IMR-90 (cell line): Measurements from ENCODE around the gene NUP93. TPM values are rescaled to one million over a fixed set of nuclear protein-coding genes. Genes with fewer than 3 reads are reported as not detected.

ENCODE experiments used
- ATAC-seq: fragments of 200-7000 bp; cut with Tn5 transposase; 2 replicates; pipeline ENCODE4 v1.9.1; 2020; ENCODE audit warnings: low read depth, mild to moderate bottlenecking, moderate library complexity
- BruUV-seq: library from RNA; stranded (reverse); fragments of 400-500 nt; replicated peaks from 2 replicates; lab custom pipeline; 2021; lab: Mats Ljungman, UMichigan
- CTCF ChIA-PET: fragments of 300-600 bp; formaldehyde crosslinking; extraction: SDS; loops from one replicate; lab custom pipeline; 2021; ENCODE audit warnings: antibody characterized with exemption; lab: Yijun Ruan, JAX
- POLR2A ChIA-PET: fragments of 300-600 bp; sonication (Branson Sonifier 250); formaldehyde crosslinking; loops from one replicate; lab custom pipeline; 2022; ENCODE audit warnings: antibody characterized with exemption; ENCODE audit not compliant: unreplicated experiment; lab: Charles Lee
- DNase-seq: peaks from one replicate; pipeline ENCODE4 v3.0.0; 2013
- H2AFZ ChIP-seq: replicated peaks from 2 replicates; pipeline ENCODE3; 2013; ENCODE audit warnings: low read length, mild to moderate bottlenecking; ENCODE audit not compliant: poor library complexity
- H2AK5ac ChIP-seq: 2 replicates; pipeline ENCODE4 v1.6.1; 2013; ENCODE audit warnings: low read depth, low read length, inconsistent platforms
- H2AK9ac ChIP-seq: replicated peaks from 2 replicates; pipeline ENCODE3; 2013; ENCODE audit warnings: mild to moderate bottlenecking, low read depth, low read length, moderate library complexity; ENCODE audit not compliant: poor library complexity
- H2BK120ac ChIP-seq: 2 replicates; pipeline ENCODE4 v1.6.1; 2013; ENCODE audit warnings: low read depth, low read length, inconsistent platforms
- H2BK15ac ChIP-seq: 3 replicates; pipeline ENCODE4 v1.6.1; 2013; ENCODE audit warnings: low read depth, low read length, inconsistent platforms
- H2BK20ac ChIP-seq: 2 replicates; pipeline ENCODE4 v1.6.1; 2013; ENCODE audit warnings: low read depth, mild to moderate bottlenecking, inconsistent platforms, low read length, moderate library complexity
- H2BK5ac ChIP-seq: 2 replicates; pipeline ENCODE4 v1.6.1; 2013; ENCODE audit warnings: mild to moderate bottlenecking, low read depth, low read length, inconsistent platforms; ENCODE audit not compliant: poor library complexity, severe bottlenecking
- H3K14ac ChIP-seq: replicated peaks from 2 replicates; pipeline ENCODE4 v1.6.1; 2013; ENCODE audit warnings: low read depth, low read length, inconsistent platforms
- H3K18ac ChIP-seq: 2 replicates; pipeline ENCODE4 v1.6.1; 2013; ENCODE audit warnings: low read depth, low read length, control low read depth
- H3K23ac ChIP-seq: 2 replicates; pipeline ENCODE4 v1.6.1; 2013; ENCODE audit warnings: low read depth, low read length, inconsistent platforms
- H3K27ac ChIP-seq: 2 replicates; pipeline ENCODE4 v1.5.1; 2013; ENCODE audit warnings: mild to moderate bottlenecking, control low read depth, low read length; ENCODE audit not compliant: insufficient read depth
- H3K27me3 ChIP-seq: 2 replicates; pipeline ENCODE4 v1.6.1; 2013; ENCODE audit warnings: low read length; ENCODE audit not compliant: control insufficient read depth, insufficient read depth
- H3K36me3 ChIP-seq: 2 replicates; pipeline ENCODE4 v1.6.1; 2013; ENCODE audit warnings: low read length, mixed read lengths; ENCODE audit not compliant: control insufficient read depth, insufficient read depth
- H3K4ac ChIP-seq: 2 replicates; pipeline ENCODE4 v1.6.1; 2013; ENCODE audit warnings: low read depth, low read length, inconsistent platforms
- H3K4me1 ChIP-seq: 2 replicates; pipeline ENCODE4 v1.6.1; 2013; ENCODE audit warnings: low read length, mixed read lengths; ENCODE audit not compliant: control insufficient read depth, insufficient read depth
- H3K4me2 ChIP-seq: 2 replicates; pipeline ENCODE4 v1.6.1; 2013; ENCODE audit warnings: low read depth, mild to moderate bottlenecking, control low read depth, low read length, moderate library complexity
- H3K4me3 ChIP-seq: 2 replicates; pipeline ENCODE4 v1.5.1; 2013; ENCODE audit warnings: low read depth, mild to moderate bottlenecking, control low read depth, low read length, moderate library complexity; ENCODE audit not compliant: insufficient read depth
- H3K56ac ChIP-seq: 2 replicates; pipeline ENCODE4 v1.6.1; 2013; ENCODE audit warnings: low read length, inconsistent platforms; ENCODE audit not compliant: insufficient read depth; ENCODE audit errors: extremely low read depth
- H3K79me1 ChIP-seq, 2 experiments: 2 replicates each; pipeline ENCODE4 v1.6.1; 2013; ENCODE audit warnings: low read length in 2 of 2, inconsistent platforms in 1 of 2, low read depth in 1 of 2
- H3K9ac ChIP-seq: 2 replicates; pipeline ENCODE4 v1.6.1; 2013; ENCODE audit warnings: low read depth, low read length, control low read depth
- H3K9me1 ChIP-seq: 2 replicates; pipeline ENCODE4 v1.6.1; 2013; ENCODE audit warnings: low read length, inconsistent platforms; ENCODE audit not compliant: insufficient read depth
- H3K9me3 ChIP-seq: 2 replicates; pipeline ENCODE4 v1.6.1; 2013; ENCODE audit warnings: low read length; ENCODE audit not compliant: control insufficient read depth, insufficient read depth
- H4K20me1 ChIP-seq: 2 replicates; pipeline ENCODE4 v1.6.1; 2013; ENCODE audit warnings: low read length, inconsistent platforms; ENCODE audit not compliant: insufficient read depth
- H4K5ac ChIP-seq: 2 replicates; pipeline ENCODE4 v1.6.1; 2013; ENCODE audit warnings: mild to moderate bottlenecking, low read depth, low read length, control low read depth
- H4K8ac ChIP-seq, 2 experiments: 2 replicates each; pipeline ENCODE4 v1.6.1; 2013; ENCODE audit warnings: low read depth in 2 of 2, low read length in 2 of 2, control low read depth in 1 of 2, inconsistent platforms in 1 of 2
- H4K91ac ChIP-seq: 2 replicates; pipeline ENCODE4 v1.6.1; 2013; ENCODE audit warnings: low read depth, low read length, inconsistent platforms; ENCODE audit not compliant: insufficient read depth
- BHLHE40 ChIP-seq: fragments of 150-350 bp; IDR thresholded peaks from 2 replicates; pipeline ENCODE4 v1.6.1; 2016; ENCODE audit warnings: mild to moderate bottlenecking, low read depth, low read length
- CEBPB ChIP-seq: IDR thresholded peaks from 2 replicates; pipeline ENCODE4 v1.6.1; 2012; ENCODE audit warnings: low read depth, low read length, improper control_type of control experiment
- CHD1 ChIP-seq: IDR thresholded peaks from 2 replicates; pipeline ENCODE4 v1.6.1; 2012; ENCODE audit warnings: low read depth, low read length, improper control_type of control experiment
- FOS ChIP-seq: fragments of 150-350 bp; IDR thresholded peaks from 2 replicates; pipeline ENCODE4 v1.6.1; 2016; ENCODE audit warnings: low read depth, low read length
- MAFK ChIP-seq: IDR thresholded peaks from 2 replicates; pipeline ENCODE4 v1.6.1; 2012; ENCODE audit warnings: low read depth, low read length, improper control_type of control experiment
- MAZ ChIP-seq: IDR thresholded peaks from 2 replicates; pipeline ENCODE4 v1.6.1; 2012; ENCODE audit warnings: low read depth, mild to moderate bottlenecking, low read length, improper control_type of control experiment, moderate library complexity, borderline replicate concordance
- MXI1 ChIP-seq: IDR thresholded peaks from 2 replicates; pipeline ENCODE4 v1.6.1; 2012; ENCODE audit warnings: low read depth, mild to moderate bottlenecking, low read length, moderate library complexity, borderline replicate concordance
- NFE2L2 ChIP-seq: fragments of 150-350 bp; IDR thresholded peaks from 2 replicates; pipeline ENCODE4 v1.6.1; 2016; ENCODE audit warnings: low read depth, mild to moderate bottlenecking, low read length
- POLR2A ChIP-seq: IDR thresholded peaks from 2 replicates; pipeline ENCODE4 v1.6.1; 2012; ENCODE audit warnings: mild to moderate bottlenecking, low read depth, low read length
- RAD21 ChIP-seq: IDR thresholded peaks from 2 replicates; pipeline ENCODE4 v1.6.1; 2012; ENCODE audit warnings: low read length, improper control_type of control experiment
- RCOR1 ChIP-seq: IDR thresholded peaks from 2 replicates; pipeline ENCODE4 v1.6.1; 2012; ENCODE audit warnings: mild to moderate bottlenecking, low read length, improper control_type of control experiment; ENCODE audit not compliant: insufficient replicate concordance
- RFX5 ChIP-seq: IDR thresholded peaks from 2 replicates; pipeline ENCODE4 v1.8.0; 2012; ENCODE audit warnings: low read depth, mild to moderate bottlenecking, low read length, moderate library complexity
- SMC3 ChIP-seq: fragments of 150-350 bp; IDR thresholded peaks from 2 replicates; pipeline ENCODE4 v1.6.1; 2016; ENCODE audit warnings: low read depth, mild to moderate bottlenecking, antibody characterized with exemption, low read length, moderate library complexity
- dilution Hi-C: fragments of 300-500 bp; cut with HindIII; formaldehyde crosslinking; loops from one replicate; pipeline ENCODE4 v1.14.3; 2018; ENCODE audit warnings: low sequenced_read_pairs; ENCODE audit not compliant: unreplicated experiment
- in situ Hi-C: fragments of 300-500 bp; cut with MboI; formaldehyde crosslinking; loops from 3 replicates; pipeline ENCODE4 v1.14.3; 2019; ENCODE audit warnings: low sequenced_read_pairs, inconsistent platforms, mixed read lengths
- intact Hi-C: fragments of 100-400 bp; cut with micrococcal nuclease; formaldehyde crosslinking; loops from 2 replicates; pipeline ENCODE4 v1.10.0; 2022
- polyA plus RNA-seq, 3 experiments: library from polyadenylated mRNA; depleted of rRNA; stranded (reverse); fragments of >200 nt; gene quantifications; 2 replicates each; pipeline ENCODE4 v1.2.3, GENCODE V29; 2012; ENCODE audit warnings: low replicate concordance in 1 of 3
- total RNA-seq: library from RNA; depleted of rRNA; stranded (reverse); fragments of >200 nt; gene quantifications from 2 replicates; pipeline ENCODE4 v1.2.3, GENCODE V29; 2012
- TF ChIP-seq, protein P1 (sequence below): conservative IDR thresholded peaks from 2 replicates; pipeline ENCODE4 v1.5.1; 2012; ENCODE audit warnings: mild to moderate bottlenecking, low read depth, low read length, improper control_type of control experiment
- TF ChIP-seq, protein P2 (sequence below): fragments of 150-350 bp; IDR thresholded peaks from 2 replicates; pipeline ENCODE4 v1.6.1; 2016; ENCODE audit warnings: low read depth, mild to moderate bottlenecking, low read length, moderate library complexity, borderline replicate concordance
- TF ChIP-seq, protein P3 (sequence below): fragments of 150-350 bp; IDR thresholded peaks from 2 replicates; pipeline ENCODE4 v1.6.1; 2017; ENCODE audit warnings: mild to moderate bottlenecking, antibody characterized with exemption, low read length, low read depth

NUP93 gene
- total and polyA plus RNA-seq, 2 of the 4 experiments (the other 2 are of a cell fraction) = 54.6 to 72.6 TPM

- Histone ChIP-seq H2BK20ac (no peak overlapping the region), H3K27me3 (no peaks in the 10 kb centered on the region), H2AK9ac (no peak overlapping the region), H4K20me1 (no peaks in the 10 kb centered on the region; the same call in 1 of the 2 replicates), H2AK5ac (no peak overlapping the region), H3K18ac (no peak overlapping the region), H3K4ac (no peak overlapping the region), H2BK15ac (no peak overlapping the region), H3K36me3 (peaks cover 11% of the 10 kb centered on the region), H3K79me1 (peaks cover 14 to 40% of the 10 kb centered on the region in 2 experiments; a peak in 3 of 4 replicates), H3K9me3 (no peaks in the 10 kb centered on the region), H4K8ac (no peak overlapping the region), H3K4me2 (no peak overlapping the region), H3K9ac (no peak overlapping the region), H2AFZ (no peak overlapping the region), H2BK120ac (no peak overlapping the region), H3K27ac (no peak overlapping the region), H3K9me1 (peaks cover 9% of the 10 kb centered on the region), H3K4me1 (peaks cover 21% of the 10 kb centered on the region), H3K14ac (no peak overlapping the region), H4K5ac (no peak overlapping the region), H4K91ac (no peak overlapping the region), H3K56ac (no peak overlapping the region), H3K4me3 (no peak overlapping the region), H3K23ac (no peak overlapping the region), H2BK5ac (no peak overlapping the region)
- DNase-seq (no peak), ATAC-seq (no peak)
- ChIA-PET POLR2A (no interaction called here), CTCF (no interaction called here)
- BruUV-seq = no TSS peak
- intact Hi-C loops = no loop called here
- in situ Hi-C loops = no loop called here
- TF ChIP-seq CEBPB (no peak), BHLHE40 (no peak), MXI1 (no peak), RCOR1 (no peak), RAD21 (no peak), MAFK (no peak), CHD1 (no peak), POLR2A (no peak), MAZ (no peak), FOS (no peak), RFX5 (no peak), NFE2L2 (no peak), SMC3 (no peak)
- TF ChIP-seq, protein P1, sequence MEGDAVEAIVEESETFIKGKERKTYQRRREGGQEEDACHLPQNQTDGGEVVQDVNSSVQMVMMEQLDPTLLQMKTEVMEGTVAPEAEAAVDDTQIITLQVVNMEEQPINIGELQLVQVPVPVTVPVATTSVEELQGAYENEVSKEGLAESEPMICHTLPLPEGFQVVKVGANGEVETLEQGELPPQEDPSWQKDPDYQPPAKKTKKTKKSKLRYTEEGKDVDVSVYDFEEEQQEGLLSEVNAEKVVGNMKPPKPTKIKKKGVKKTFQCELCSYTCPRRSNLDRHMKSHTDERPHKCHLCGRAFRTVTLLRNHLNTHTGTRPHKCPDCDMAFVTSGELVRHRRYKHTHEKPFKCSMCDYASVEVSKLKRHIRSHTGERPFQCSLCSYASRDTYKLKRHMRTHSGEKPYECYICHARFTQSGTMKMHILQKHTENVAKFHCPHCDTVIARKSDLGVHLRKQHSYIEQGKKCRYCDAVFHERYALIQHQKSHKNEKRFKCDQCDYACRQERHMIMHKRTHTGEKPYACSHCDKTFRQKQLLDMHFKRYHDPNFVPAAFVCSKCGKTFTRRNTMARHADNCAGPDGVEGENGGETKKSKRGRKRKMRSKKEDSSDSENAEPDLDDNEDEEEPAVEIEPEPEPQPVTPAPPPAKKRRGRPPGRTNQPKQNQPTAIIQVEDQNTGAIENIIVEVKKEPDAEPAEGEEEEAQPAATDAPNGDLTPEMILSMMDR = no peak
- TF ChIP-seq, protein P2, sequence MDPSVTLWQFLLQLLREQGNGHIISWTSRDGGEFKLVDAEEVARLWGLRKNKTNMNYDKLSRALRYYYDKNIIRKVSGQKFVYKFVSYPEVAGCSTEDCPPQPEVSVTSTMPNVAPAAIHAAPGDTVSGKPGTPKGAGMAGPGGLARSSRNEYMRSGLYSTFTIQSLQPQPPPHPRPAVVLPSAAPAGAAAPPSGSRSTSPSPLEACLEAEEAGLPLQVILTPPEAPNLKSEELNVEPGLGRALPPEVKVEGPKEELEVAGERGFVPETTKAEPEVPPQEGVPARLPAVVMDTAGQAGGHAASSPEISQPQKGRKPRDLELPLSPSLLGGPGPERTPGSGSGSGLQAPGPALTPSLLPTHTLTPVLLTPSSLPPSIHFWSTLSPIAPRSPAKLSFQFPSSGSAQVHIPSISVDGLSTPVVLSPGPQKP = no peak
- TF ChIP-seq, protein P3, sequence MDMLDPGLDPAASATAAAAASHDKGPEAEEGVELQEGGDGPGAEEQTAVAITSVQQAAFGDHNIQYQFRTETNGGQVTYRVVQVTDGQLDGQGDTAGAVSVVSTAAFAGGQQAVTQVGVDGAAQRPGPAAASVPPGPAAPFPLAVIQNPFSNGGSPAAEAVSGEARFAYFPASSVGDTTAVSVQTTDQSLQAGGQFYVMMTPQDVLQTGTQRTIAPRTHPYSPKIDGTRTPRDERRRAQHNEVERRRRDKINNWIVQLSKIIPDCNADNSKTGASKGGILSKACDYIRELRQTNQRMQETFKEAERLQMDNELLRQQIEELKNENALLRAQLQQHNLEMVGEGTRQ = no peak
- dilution Hi-C loops = no loop called here
Measured at GRCh38 chr16:56817056-56817455, 87.1 kb downstream of the NUP93 start.
